ENCODE measurements around the gene OLIG2.

OLIG2 gene

DNA sequence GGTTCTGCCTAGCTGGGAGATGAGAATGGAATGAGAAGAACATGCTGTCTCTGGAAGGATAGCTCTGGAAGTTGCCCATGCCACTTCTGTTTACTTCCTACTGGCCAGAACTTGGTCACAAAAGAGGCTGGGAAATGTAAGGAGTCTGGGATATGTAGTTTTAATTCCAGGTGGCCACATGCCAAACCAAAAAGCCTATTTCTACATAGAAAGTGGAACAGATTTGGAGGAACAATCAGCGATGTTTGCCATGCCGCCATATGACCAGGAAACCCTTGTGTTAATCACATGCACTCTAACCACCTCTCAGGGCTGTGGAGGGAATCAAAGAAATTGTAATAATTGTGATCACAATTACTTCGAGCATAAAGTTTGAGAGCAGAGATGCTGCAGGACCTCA is 10.0 kb upstream of the OLIG2 start:
- CTCF ChIA-PET = no interaction called here
- POLR2A ChIA-PET = no interaction called here
- TF ChIP-seq, protein P1, sequence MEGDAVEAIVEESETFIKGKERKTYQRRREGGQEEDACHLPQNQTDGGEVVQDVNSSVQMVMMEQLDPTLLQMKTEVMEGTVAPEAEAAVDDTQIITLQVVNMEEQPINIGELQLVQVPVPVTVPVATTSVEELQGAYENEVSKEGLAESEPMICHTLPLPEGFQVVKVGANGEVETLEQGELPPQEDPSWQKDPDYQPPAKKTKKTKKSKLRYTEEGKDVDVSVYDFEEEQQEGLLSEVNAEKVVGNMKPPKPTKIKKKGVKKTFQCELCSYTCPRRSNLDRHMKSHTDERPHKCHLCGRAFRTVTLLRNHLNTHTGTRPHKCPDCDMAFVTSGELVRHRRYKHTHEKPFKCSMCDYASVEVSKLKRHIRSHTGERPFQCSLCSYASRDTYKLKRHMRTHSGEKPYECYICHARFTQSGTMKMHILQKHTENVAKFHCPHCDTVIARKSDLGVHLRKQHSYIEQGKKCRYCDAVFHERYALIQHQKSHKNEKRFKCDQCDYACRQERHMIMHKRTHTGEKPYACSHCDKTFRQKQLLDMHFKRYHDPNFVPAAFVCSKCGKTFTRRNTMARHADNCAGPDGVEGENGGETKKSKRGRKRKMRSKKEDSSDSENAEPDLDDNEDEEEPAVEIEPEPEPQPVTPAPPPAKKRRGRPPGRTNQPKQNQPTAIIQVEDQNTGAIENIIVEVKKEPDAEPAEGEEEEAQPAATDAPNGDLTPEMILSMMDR (IDR thresholded peaks at IDR 0.05; ENCODE audit: control extremely low read depth, extremely low read depth, low read depth, missing control alignments) = no peak
- DNase-seq (ENCODE audit: extremely low spot score) = no peak

GRCh38 chr21:33018707-33019465 is 6.8 kb upstream of the OLIG2 start:
- TF ChIP-seq, protein P1 (IDR thresholded peaks at IDR 0.05; ENCODE audit: control extremely low read depth, extremely low read depth, low read depth, missing control alignments) = no peak
- DNase-seq (ENCODE audit: extremely low spot score) = no peak
- ChIA-PET CTCF (interaction anchor here (1.0 to 1.4 kb wide), 2 partner anchors 24 to 79 kb away, joined by 3 read pairs; no protein-coding TSS in a partner anchor), POLR2A (no interaction called here)

DNA sequence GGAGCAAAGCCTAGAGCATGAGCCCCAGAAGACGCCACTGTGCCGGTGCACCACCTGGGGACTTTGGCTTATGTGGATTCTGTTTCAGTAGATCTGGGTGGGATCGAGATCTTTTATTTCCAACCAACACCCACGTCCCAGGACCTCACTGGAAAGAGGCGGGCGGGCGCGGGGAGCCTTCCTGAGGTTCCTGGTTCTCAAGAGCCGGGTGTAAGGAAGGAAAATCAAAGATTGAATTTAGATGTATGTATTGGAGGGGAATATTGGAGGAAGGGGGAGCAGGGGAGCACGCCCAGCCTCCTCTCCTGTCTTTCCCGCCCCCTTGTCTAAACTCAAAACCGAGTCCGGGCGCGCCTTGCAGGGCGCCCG is 6.2 kb upstream of the OLIG2 start:
- POLR2A ChIA-PET = no interaction called here
- DNase-seq (ENCODE audit: extremely low spot score) = no peak
- TF ChIP-seq, protein P1 (IDR thresholded peaks at IDR 0.05; ENCODE audit: control extremely low read depth, extremely low read depth, low read depth, missing control alignments) = no peak
- CTCF ChIA-PET = interaction anchor here (1.4 kb wide), 1 partner anchor 79 kb away, joined by 3 read pairs; no protein-coding TSS in a partner anchor

GRCh38 chr21:33019885-33020557 is 5.7 kb upstream of the OLIG2 start:
- TF ChIP-seq, protein P1 (IDR thresholded peaks at IDR 0.05; ENCODE audit: control extremely low read depth, extremely low read depth, low read depth, missing control alignments) = no peak
- ChIA-PET POLR2A (no interaction called here), CTCF (interaction anchor here (1.4 kb wide), 1 partner anchor 80 kb away, joined by 3 read pairs; no protein-coding TSS in a partner anchor)
- DNase-seq (ENCODE audit: extremely low spot score) = peak; percentile 15

DNA sequence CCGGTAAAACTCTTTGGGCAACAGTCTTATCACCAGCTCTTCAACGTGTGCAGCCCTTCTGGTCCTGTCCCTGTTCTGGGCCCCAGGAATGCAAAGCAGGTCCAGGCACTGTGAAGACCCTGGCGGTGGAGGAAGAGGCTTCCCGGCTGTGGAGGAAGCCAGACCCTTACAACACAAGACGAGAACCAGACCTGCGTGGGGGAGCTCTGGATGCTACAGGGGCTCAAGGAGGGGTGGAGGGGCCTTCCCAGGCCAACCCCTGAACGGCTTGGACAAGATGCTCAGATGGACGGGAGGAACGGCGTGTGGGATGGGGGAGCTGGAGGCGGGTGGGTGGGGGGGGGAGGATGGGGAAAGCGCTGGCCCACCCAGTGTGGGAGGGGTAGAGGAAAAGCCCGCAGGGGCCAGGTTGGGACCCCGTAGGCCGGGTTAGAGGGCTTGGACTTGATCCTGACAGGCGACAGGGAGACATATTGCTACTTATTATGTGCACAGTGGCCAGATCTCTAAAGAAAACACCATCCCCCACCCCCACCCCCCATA is 5.1 kb upstream of the OLIG2 start:
- POLR2A ChIA-PET = no interaction called here
- CTCF ChIA-PET = no interaction called here
- TF ChIP-seq, protein P1 (IDR thresholded peaks at IDR 0.05; ENCODE audit: control extremely low read depth, extremely low read depth, low read depth, missing control alignments) = no peak

DNA sequence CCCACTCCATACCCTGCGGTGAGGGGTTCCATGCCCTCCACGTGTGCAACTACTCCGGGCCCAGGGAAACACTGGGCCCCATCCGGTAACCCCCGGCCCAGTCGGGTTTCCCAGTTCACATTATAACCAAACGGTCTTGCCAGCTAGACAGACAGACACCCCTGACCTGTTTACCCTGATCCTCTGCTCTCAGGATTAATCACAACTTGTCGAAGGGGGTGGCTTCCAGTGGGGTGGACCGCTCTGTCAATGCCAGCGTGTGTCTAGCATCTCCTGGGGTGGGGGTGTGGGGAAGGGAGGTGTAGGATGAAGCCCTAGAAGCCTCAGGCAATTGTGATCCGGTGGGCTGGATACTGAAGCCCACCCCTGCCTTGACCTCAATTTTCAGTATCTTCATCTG is 4.6 kb upstream of the OLIG2 start:
- TF ChIP-seq, protein P1 (IDR thresholded peaks at IDR 0.05; ENCODE audit: control extremely low read depth, extremely low read depth, low read depth, missing control alignments) = no peak
- no peak for DNase-seq (ENCODE audit: extremely low spot score)
- POLR2A ChIA-PET = no interaction called here
- CTCF ChIA-PET = no interaction called here

More for the DNA sequence above, 5.1 kb upstream of the OLIG2 start:
- peak; percentile 18 for DNase-seq (ENCODE audit: extremely low spot score)

Measured in GM10248 (cell line).